HS-5 (cell line): Measurements from ENCODE around the gene C11orf52.
"Not testable (repeated sequence)": the region's sequence is repeated elsewhere in the genome, so short reads cannot be mapped to it uniquely, and the experiment has no call there.

ENCODE experiments used
- DNase-seq: peaks from one replicate; pipeline ENCODE4 v3.0.0-alpha.2; 2012; ENCODE audit warnings: low read depth

The C11orf52 gene

GRCh38 chr11:111913031-111913861 is 5.5 kb upstream of the C11orf52 start:
- DNase-seq = no peak

- no peak for DNase-seq
Measured at GRCh38 chr11:111913997-111914396, 4.7 kb upstream of the C11orf52 start.

GRCh38 chr11:111916768-111917167 is 1.9 kb upstream of the C11orf52 start:
- no peak for DNase-seq

- DNase-seq = no peak
Measured at GRCh38 chr11:111917312-111917711, 1.4 kb upstream of the C11orf52 start.

GRCh38 chr11:111917788-111918187 is 925 bp upstream of the C11orf52 start:
- DNase-seq = no peak

- DNase-seq = no peak
Measured at GRCh38 chr11:111920908-111921307, 2.2 kb downstream of the C11orf52 start.

GRCh38 chr11:111921541-111922230 is 3.0 kb downstream of the C11orf52 start:
- no peak for DNase-seq

- DNase-seq = no peak
Measured at GRCh38 chr11:111922803-111923202, 4.1 kb downstream of the C11orf52 start.

- DNase-seq = no peak
Measured at GRCh38 chr11:111923351-111923788, 4.7 kb downstream of the C11orf52 start.

- DNase-seq = no peak
Measured at GRCh38 chr11:111923951-111924350, 5.2 kb downstream of the C11orf52 start.

- DNase-seq = no peak
Measured at GRCh38 chr11:111925953-111926352, 7.2 kb downstream of the C11orf52 start.

- DNase-seq = peak; percentile 79
Measured at GRCh38 chr11:111926505-111927391, 8.0 kb downstream of the C11orf52 start.

GRCh38 chr11:111930472-111930871 is 11.8 kb downstream of the C11orf52 start:
- no peak for DNase-seq

GRCh38 chr11:111932611-111932950 is 13.9 kb downstream of the C11orf52 start:
- DNase-seq = no peak

GRCh38 chr11:111933176-111933575 is 14.5 kb downstream of the C11orf52 start:
- DNase-seq = not testable (repeated sequence)

GRCh38 chr11:111933872-111934271 is 15.2 kb downstream of the C11orf52 start:
- no peak for DNase-seq

GRCh38 chr11:111934306-111934705 is 15.6 kb downstream of the C11orf52 start:
- DNase-seq = no peak

GRCh38 chr11:111935317-111936039 is 16.8 kb downstream of the C11orf52 start:
- no peak for DNase-seq

GRCh38 chr11:111936040-111936540 is 17.4 kb downstream of the C11orf52 start:
- no peak for DNase-seq

GRCh38 chr11:111937461-111937769 is 18.7 kb downstream of the C11orf52 start:
- no peak for DNase-seq

GRCh38 chr11:111937844-111938243 is 19.1 kb downstream of the C11orf52 start:
- DNase-seq = no peak

GRCh38 chr11:111938687-111939160 is 20.0 kb downstream of the C11orf52 start:
- DNase-seq = no peak
